ENCODE results near the gene HOXA6.

- TF ChIP-seq POLR2AphosphoS5 (IDR thresholded peaks at IDR 0.05; ENCODE audit: low read depth, low read length), result no peak
- no peak for TF ChIP-seq POLR2A (IDR thresholded peaks at IDR 0.05; ENCODE audit: low read depth, low read length)
Measured at GRCh38 chr7:27124096-27124901, 23.3 kb downstream of the HOXA6 start.

Measured in GM12892 (cell line).